Measurements from ENCODE around the gene CBX4. TPM values are rescaled to one million over a fixed set of nuclear protein-coding genes. Genes with fewer than 3 reads are reported as not detected.

Gene CBX4
- total and polyA plus RNA-seq, 2 of the 13 experiments (the other 11 are each of a cell fraction or from before 2014, with no cell fraction given) = 25.8 to 50.8 TPM

- intact Hi-C loops (cut with micrococcal nuclease; ENCODE audit: unreplicated experiment) = loop anchor here (1.0 to 2.0 kb wide), 2 partner anchors 20 to 181 kb away; no protein-coding TSS in a partner anchor
- ATAC-seq = no peak
- H4K20me1 ChIP-seq (ENCODE audit: insufficient read depth, low read length) = no peaks in the 10 kb centered on the region
- no peaks in the 10 kb centered on the region for H3K79me2 ChIP-seq (ENCODE audit: insufficient read depth, low read length)
- CTCF ChIA-PET (ENCODE audit: low intra/inter-chr PET ratio, low total read pairs) = interaction anchor here (1.2 to 2.3 kb wide), 4 partner anchors 22 to 89 kb away, joined by 5 to 14 read pairs (median 10); no protein-coding TSS in a partner anchor
- FAIRE-seq = no peak
- WGBS (ENCODE audit: low lambda C conversion rate) = 46% methylated on average over 17 of the region's 20 CpGs
- no peak overlapping the region for H3K27ac ChIP-seq (ENCODE audit: extremely low read length, insufficient read depth, low read length)
- H3K4me2 ChIP-seq (ENCODE audit: low read depth, low read length) = peak overlapping the region; percentile 86
- no peaks in the 10 kb centered on the region for H3K9me3 ChIP-seq (ENCODE audit: low read length)
- DNase-seq (ENCODE audit: low spot score) = no peak
- in situ Hi-C loops (cut with HindIII; ENCODE audit: extremely low pct_ligation_motif_present, low pct_unique_long_range_greater_than_20kb) = loop anchor here (5.0 kb wide), 1 partner anchor 180 kb away; no protein-coding TSS in a partner anchor
- POLR2A ChIA-PET = interaction anchor here (0.6 to 16.5 kb wide), 18 partner anchors 8 to 195 kb away, joined by 3 to 274 read pairs (median 8); partner anchors contain the start of genes CBX4 and CBX8
- H3K36me3 ChIP-seq (replicated peaks in 1 of 2; ENCODE audit: control insufficient read depth in 1 of 2, insufficient read depth in 2 of 2, low read length in 2 of 2) = no peaks in the 10 kb centered on the region
- no TSS peak for BruUV-seq (replicated peaks)
- H3K4me3 ChIP-seq (replicated peaks in 1 of 3; ENCODE audit: insufficient read depth in 1 of 3, low read depth in 2 of 3, low read length in 3 of 3) = peak overlapping the region in 1 of 3 experiments; percentile 74; a peak in 1 of 6 replicates
- H3K4me1 ChIP-seq (ENCODE audit: insufficient read depth, low read length) = peaks cover 42% of the 10 kb centered on the region
- no peak overlapping the region for H2AFZ ChIP-seq (ENCODE audit: low read length)
- H3K27me3 ChIP-seq (ENCODE audit: control insufficient read depth in 1 of 2, insufficient read depth in 2 of 2, low read length in 2 of 2) = peaks cover 17 to 61% of the 10 kb centered on the region in 2 experiments
- no peak overlapping the region; the same call in 1 of the 2 replicates for H3K9ac ChIP-seq (ENCODE audit: insufficient read depth, low read depth, low read length)
- TF ChIP-seq SOX6 (IDR thresholded peaks at IDR 0.05) (no peak), SOX6 (CRISPR knock-in tag; IDR thresholded peaks at IDR 0.05) (no peak), SSRP1 (CRISPR knock-in tag; IDR thresholded peaks at IDR 0.05) (no peak), ZNF691 (CRISPR knock-in tag; IDR thresholded peaks at IDR 0.05; ENCODE audit: borderline replicate concordance, low read depth) (no peak), NFE2L1 (CRISPR knock-in tag; IDR thresholded peaks at IDR 0.05; ENCODE audit: borderline replicate concordance) (no peak), KLF6 (CRISPR knock-in tag; IDR thresholded peaks at IDR 0.05) (no peak), ZFP37 (CRISPR knock-in tag; IDR thresholded peaks at IDR 0.05; ENCODE audit: borderline replicate concordance) (no peak), ZMAT3 (CRISPR knock-in tag; conservative IDR thresholded peaks at IDR 0.05) (0 out of 2 replicates have a peak, but pooled peaks have one; percentile 19), ZBTB37 (CRISPR knock-in tag; IDR thresholded peaks at IDR 0.05) (peak; percentile 41; the same call in 1 of the 2 replicates), WIZ (CRISPR knock-in tag; IDR thresholded peaks at IDR 0.05) (0 out of 2 replicates have a peak, but pooled peaks have one; percentile 47), ZNF234 (CRISPR knock-in tag; conservative IDR thresholded peaks at IDR 0.05) (no peak), ZNF446 (CRISPR knock-in tag; IDR thresholded peaks at IDR 0.05) (0 out of 2 replicates have a peak, but pooled peaks have one; percentile 66), DNMT1 (CRISPR knock-in tag; IDR thresholded peaks at IDR 0.05) (0 out of 2 replicates have a peak, but pooled peaks have one; percentile 12)
- TF ChIP-seq, protein P1, sequence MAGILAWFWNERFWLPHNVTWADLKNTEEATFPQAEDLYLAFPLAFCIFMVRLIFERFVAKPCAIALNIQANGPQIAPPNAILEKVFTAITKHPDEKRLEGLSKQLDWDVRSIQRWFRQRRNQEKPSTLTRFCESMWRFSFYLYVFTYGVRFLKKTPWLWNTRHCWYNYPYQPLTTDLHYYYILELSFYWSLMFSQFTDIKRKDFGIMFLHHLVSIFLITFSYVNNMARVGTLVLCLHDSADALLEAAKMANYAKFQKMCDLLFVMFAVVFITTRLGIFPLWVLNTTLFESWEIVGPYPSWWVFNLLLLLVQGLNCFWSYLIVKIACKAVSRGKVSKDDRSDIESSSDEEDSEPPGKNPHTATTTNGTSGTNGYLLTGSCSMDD (CRISPR knock-in tag; IDR thresholded peaks at IDR 0.05) = no peak
- TF ChIP-seq, protein P2, sequence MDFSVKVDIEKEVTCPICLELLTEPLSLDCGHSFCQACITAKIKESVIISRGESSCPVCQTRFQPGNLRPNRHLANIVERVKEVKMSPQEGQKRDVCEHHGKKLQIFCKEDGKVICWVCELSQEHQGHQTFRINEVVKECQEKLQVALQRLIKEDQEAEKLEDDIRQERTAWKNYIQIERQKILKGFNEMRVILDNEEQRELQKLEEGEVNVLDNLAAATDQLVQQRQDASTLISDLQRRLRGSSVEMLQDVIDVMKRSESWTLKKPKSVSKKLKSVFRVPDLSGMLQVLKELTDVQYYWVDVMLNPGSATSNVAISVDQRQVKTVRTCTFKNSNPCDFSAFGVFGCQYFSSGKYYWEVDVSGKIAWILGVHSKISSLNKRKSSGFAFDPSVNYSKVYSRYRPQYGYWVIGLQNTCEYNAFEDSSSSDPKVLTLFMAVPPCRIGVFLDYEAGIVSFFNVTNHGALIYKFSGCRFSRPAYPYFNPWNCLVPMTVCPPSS (IDR thresholded peaks at IDR 0.05) = no peak
- TF ChIP-seq, protein P3, sequence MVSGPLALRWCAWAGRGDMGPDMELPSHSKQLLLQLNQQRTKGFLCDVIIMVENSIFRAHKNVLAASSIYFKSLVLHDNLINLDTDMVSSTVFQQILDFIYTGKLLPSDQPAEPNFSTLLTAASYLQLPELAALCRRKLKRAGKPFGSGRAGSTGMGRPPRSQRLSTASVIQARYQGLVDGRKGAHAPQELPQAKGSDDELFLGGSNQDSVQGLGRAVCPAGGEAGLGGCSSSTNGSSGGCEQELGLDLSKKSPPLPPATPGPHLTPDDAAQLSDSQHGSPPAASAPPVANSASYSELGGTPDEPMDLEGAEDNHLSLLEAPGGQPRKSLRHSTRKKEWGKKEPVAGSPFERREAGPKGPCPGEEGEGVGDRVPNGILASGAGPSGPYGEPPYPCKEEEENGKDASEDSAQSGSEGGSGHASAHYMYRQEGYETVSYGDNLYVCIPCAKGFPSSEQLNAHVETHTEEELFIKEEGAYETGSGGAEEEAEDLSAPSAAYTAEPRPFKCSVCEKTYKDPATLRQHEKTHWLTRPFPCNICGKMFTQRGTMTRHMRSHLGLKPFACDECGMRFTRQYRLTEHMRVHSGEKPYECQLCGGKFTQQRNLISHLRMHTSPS (CRISPR knock-in tag; IDR thresholded peaks at IDR 0.05; ENCODE audit: low read depth) = 0 out of 2 replicates have a peak, but pooled peaks have one; percentile 36
- TF ChIP-seq, protein P4, sequence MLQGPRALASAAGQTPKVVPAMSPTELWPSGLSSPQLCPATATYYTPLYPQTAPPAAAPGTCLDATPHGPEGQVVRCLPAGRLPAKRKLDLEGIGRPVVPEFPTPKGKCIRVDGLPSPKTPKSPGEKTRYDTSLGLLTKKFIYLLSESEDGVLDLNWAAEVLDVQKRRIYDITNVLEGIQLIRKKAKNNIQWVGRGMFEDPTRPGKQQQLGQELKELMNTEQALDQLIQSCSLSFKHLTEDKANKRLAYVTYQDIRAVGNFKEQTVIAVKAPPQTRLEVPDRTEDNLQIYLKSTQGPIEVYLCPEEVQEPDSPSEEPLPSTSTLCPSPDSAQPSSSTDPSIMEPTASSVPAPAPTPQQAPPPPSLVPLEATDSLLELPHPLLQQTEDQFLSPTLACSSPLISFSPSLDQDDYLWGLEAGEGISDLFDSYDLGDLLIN (CRISPR knock-in tag; IDR thresholded peaks at IDR 0.05; ENCODE audit: borderline replicate concordance) = no peak
Observed at GRCh38 chr17:79811868-79812352, 27.3 kb downstream of the CBX4 start.
